Effector CD4-positive, alpha-beta T cell (primary cell): Measurements from ENCODE around the gene FES.
"Not testable (repeated sequence)": the region's sequence is repeated elsewhere in the genome, so short reads cannot be mapped to it uniquely, and the experiment has no call there.

Experiments
- DNase-seq: peaks from one replicate; pipeline ENCODE4 v3.0.0-alpha.2; 2020

Gene FES

DNA sequence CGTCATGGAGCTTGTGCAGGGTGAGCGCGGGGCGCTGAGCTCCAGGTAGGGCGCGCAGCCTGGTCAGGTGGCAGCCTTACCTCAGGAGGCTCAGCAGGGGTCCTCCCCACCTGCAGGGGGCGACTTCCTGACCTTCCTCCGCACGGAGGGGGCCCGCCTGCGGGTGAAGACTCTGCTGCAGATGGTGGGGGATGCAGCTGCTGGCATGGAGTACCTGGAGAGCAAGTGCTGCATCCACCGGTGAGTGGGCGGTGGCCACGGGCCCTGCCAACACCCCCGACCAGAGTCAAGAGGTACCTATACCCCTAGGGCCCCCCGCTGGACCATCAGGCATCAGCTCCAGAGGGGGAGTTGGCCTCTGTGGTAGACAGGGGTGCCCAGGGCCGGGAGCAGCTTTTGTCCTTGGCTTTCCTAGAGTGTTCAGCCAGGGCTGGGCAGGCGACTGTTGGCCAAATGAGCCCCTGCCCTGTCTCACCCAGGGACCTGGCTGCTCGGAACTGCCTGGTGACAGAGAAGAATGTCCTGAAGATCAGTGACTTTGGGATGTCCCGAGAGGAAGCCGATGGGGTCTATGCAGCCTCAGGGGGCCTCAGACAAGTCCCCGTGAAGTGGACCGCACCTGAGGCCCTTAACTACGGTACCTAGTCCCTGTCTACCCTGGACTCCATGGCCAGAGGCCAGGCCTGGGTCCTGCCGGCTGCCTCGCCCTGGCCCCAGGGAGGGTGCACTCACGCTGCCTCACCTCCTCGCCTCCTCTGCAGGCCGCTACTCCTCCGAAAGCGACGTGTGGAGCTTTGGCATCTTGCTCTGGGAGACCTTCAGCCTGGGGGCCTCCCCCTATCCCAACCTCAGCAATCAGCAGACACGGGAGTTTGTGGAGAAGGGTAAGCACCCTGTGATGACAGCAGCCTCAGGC, 9.1 kb downstream of the FES start:
- DNase-seq = no peak

DNA sequence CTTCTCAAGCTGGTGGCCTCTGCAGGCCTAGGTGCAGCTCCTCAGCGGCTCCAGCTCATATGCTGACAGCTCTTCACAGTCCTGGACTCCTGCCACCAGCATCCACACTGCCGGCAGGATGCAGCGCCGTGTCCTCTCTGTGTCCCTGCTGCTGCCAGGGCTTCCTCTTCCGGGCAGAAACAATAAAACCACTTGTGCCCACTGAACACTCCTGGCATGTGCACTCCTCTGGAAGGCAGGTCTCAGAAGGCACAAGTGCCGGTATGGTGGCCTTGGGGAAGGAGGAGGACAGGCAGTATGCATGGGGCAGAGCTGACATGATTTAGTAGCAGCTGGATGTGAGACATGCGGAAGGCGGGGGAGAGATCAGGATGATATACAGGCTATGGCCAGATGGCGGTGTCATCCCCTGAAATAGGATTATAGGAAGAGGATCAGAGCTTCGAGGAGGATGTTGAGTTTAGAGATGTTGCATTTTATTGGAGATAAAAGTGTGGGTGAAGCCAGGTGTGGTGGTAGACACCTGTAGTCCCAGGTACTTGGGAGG, 11.3 kb downstream of the FES start:
- DNase-seq = no peak

DNA sequence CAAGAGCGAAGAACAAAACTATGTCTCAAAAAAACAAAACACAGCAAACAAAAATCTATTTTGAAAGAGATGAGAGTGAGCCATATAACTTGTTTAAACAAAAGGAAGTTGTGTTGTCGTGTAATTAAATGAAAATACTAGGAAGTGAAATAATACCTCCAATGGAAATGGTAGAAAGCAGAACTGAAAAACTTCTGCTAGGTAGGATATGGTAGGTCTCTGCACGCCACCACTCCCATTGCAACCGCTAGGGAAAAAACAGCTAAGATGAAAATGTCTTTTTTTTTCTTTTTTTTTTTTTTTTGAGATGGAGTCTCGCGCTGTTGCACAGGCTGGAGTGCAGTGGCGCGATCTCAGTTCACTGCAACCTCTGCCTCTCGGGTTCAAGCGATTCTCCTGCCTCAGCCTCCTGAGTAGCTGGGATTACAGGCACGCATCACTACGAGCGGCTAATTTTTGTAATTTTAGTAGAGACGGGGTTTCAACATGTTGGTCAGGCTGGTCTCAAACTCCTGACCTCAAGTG, 12.9 kb downstream of the FES start:
- DNase-seq = not testable (repeated sequence)

GRCh38 chr15:90901175-90902039, 17.1 kb downstream of the FES start:
- no peak for DNase-seq

DNA sequence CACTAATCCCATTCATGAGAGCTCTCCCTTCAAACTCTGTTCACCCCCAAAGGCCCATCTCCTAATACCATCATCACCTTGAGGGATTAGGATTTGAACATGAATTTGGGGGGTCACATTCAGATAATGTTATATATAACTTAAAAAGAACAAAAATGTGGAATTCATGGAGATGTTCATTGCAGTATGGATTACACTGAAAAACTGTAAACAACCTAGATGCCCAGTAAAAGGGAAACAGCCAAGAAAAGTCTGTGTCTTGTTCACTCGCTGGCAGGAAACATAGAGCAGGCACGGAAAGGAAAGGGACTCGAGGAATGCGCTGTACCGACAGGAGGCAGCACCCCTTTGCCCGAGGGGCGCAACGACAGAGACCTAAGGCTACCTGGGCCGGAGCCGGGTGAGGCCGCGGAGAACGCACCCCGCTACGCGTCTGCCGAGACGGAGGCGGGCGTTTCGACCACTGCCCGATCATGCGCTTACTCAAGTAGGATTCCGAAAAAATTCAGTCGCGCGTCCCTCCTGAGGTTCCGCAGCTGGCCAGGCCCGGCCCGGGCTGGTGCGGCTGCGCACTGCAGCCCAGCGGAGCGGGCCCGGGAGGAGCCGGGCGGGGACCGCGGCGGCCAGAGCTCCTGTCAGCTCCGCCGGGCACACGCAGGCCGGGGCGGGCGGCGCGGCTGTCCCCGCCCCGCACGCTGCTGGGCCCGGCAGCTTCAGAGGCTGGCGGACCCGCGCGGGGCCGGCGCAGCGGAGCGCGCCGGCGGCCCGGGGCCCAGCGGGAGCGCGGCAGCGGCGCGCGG, 17.9 kb downstream of the FES start:
- DNase-seq = peak; percentile 61

DNA sequence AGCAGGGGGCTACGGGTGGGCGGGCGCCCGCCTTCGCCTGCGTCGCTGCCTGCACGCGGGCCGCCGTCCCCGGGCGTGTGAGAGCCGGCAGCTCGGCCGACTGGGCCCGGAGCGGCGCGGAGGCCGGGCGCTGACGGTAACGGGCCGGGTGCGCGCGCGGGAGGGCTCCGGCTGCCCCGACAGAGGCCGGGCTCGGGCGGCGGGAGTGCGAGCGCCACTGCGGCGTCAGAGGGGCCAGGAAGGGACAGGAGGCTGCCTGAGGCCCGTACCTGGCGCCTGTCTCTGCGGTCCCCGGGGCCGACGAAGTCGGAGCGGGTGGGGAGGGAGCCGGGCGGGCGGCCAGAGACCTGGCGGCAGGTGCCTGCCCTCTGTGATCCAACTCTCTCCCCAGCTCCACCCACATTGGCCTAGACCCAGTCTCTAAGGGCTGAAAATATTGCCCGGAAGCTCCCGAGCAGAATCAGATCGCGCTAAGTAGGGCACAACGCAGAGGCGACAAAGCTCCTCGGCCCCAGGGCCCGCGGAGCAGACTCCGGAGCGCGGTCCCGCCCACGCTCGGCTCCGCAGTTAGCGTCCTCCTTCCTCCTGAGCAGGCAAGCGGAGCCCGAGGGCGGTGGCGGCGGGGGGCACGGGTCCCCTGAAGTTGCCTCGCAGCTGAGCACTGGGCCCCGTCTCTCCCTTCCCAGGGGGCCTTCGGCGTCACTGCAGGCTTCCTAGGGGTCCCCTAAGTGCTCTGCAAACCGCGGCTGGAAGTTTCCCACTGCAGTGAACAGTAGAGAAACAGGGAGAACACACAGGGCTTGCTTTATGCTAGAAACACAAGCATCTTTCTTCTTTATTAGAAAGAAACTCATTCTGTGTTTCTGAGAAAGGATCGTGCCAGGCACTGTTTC, 18.8 kb downstream of the FES start, which contains the start of gene MAN2A2:
TSS of gene MAN2A2 (plus strand) at position 463 of the 893 bp plus-strand sequence. CDS start 906 bp downstream, outside the sequence.
- peak; percentile 45 for DNase-seq

DNA sequence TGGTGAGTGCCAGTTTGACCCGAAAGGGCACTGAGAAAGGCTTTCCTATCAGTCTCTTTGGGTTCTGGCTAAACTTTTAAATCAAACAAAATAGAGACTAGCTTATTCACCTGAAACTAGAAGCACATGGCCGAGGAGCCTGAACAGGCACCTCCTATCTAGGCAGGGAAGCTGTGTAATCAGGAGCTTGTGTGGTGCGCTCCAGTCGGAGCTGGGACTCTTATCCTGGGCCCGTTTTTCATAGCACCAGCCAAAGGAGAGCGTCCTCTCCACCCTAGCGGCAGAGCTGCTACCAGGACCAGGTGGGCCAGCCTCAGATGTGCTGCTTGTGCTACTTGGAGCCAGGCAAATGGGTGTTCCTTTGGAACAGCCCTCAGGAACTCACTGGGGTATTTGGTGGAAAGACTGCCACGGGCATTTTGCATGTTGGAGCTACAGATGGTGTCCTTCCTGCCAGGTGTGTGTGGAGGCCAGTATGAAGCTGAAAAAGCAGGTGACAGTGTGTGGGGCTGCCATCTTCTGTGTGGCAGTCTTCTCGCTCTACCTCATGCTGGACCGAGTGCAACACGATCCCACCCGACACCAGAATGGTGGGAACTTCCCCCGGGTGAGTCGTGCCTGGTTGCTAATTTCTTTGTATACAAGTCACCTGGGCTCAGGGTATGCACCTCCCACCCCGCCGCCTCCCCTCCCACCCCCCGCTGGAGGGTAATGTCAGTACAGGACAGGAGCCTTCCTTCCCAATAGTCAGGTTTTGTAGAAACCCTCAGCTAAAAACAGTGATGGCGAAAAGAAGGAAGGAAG, 19.6 kb downstream of the FES start:
- no peak for DNase-seq

DNA sequence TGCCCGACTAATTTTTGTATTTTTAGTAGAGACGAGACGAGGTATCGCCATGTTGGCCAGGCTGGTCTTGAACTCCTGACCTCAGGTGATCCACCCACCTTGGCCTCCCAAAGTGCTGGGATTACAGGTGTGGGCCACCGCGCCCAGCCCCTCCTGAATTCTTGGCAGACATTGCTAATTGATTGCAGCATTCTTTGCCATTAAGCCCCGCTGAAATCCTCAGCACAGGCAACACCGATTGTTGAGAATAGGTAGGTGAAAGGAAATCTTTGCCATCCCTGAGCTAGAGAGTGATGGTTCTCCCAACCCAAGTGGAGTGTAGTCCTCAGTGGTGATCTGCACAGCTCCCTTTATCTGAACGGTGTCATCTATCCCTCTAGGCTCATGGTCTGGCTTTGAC, 20.4 kb downstream of the FES start:
- no peak for DNase-seq

GRCh38 chr15:90905306-90906180, 21.2 kb downstream of the FES start:
- DNase-seq = no peak

- DNase-seq = no peak
These were observed 22.0 kb downstream of the FES start for GRCh38 chr15:90906181-90906849.

DNA sequence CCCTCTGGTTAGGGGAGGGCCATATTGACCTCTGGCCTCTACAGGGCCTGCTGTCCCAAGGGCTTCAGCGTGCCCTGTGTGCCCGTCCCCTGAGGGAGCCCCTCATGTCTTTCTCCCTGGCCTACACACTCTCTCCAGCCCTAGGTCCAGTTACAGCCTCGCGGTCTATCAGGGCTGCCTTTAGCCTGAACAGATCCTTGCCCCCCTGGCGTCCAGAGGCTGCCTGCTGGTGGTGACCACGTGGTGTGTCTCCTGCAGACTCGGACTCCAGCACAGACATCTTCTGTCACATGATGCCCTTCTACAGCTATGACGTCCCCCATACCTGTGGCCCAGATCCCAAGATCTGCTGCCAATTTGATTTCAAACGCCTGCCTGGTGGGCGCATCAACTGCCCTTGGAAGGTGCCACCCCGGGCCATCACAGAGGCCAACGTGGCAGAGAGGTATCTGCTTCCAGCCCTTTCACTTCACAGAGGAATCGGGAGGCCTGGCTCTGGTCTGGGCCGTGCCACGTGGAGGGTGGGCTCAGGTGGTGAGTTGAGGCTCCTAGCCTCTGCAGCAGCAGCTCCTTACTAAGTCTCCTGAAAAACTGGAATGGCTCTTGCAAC, 22.9 kb downstream of the FES start:
- no peak for DNase-seq

GRCh38 chr15:90907838-90908507, 23.7 kb downstream of the FES start:
- DNase-seq = no peak

GRCh38 chr15:90909449-90909848, 25.1 kb downstream of the FES start:
- not testable (repeated sequence) for DNase-seq

- DNase-seq = no peak
These were observed 25.7 kb downstream of the FES start for GRCh38 chr15:90909976-90910375.

DNA sequence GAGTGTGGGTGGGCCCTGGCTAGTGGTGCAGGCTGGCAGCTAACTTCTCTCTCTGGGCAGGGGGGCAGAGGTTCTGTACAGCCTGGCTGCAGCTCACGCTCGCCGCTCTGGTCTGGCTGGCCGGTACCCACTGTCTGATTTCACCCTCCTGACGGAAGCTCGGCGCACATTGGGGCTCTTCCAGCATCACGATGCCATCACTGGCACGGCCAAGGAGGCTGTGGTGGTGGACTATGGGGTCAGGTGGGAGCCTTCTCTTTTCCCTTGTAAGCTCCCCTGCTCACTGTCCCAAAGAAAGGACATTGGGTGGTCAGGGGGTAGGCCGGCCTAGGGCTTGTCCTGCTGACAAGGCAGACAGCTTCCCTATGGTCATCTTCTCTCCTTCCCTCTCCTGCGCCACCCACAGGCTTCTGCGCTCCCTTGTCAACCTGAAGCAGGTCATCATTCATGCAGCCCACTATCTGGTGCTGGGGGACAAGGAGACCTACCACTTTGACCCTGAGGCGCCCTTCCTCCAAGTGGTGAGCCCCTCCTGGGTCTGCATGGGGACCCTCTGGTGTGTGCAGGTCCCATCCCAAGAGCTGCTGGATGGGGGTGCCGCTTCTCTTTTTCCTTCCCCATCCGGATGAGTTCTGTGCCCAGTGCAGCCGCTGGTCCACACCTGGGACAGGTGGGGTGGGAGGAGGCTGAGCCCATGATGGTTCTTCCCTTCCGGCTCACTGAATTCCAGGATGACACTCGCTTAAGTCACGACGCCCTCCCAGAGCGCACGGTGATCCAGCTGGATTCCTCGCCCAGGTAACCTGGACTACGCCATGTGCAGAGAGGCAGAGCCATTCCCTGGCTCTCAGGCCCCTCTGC, 26.4 kb downstream of the FES start:
- DNase-seq = no peak

GRCh38 chr15:90911302-90911623, 27.0 kb downstream of the FES start:
- no peak for DNase-seq
